H1 (cell line): Measurements from ENCODE around the gene SIK1. TPM values are rescaled to one million over a fixed set of nuclear protein-coding genes. Genes with fewer than 3 reads are reported as not detected.
"Not testable (repeated sequence)": the region's sequence is repeated elsewhere in the genome, so short reads cannot be mapped to it uniquely, and the experiment has no call there.

Source experiments
- CTCF ChIA-PET: fragments of 300-600 bp; sonication (Branson Sonifier 250); formaldehyde crosslinking; loops from one replicate; lab custom pipeline; 2021; ENCODE audit not compliant: partially characterized antibody; lab: Charles Lee
- POLR2A ChIA-PET: fragments of 300-600 bp; sonication (Branson Sonifier 250); formaldehyde crosslinking; loops from one replicate; lab custom pipeline; 2021; ENCODE audit warnings: inconsistent platforms; ENCODE audit not compliant: partially characterized antibody; lab: Charles Lee
- DNase-seq, 2 experiments: peaks; one replicate each; pipeline versions ENCODE4 v3.0.0 to v3.0.0-alpha.2; 2010 to 2022; ENCODE audit warnings: low spot score in 2 of 2, low read depth in 1 of 2, mixed read lengths in 1 of 2
- FAIRE-seq: peaks from 2 replicates; lab custom pipeline; 2011; peaks lifted over from hg19 to GRCh38; lab: Jason Lieb, UNC
- H2AFZ ChIP-seq: 2 replicates; pipeline ENCODE4 v1.8.1; 2012; ENCODE audit warnings: low read length, inconsistent platforms
- H2AK5ac ChIP-seq: 2 replicates; pipeline ENCODE4 v1.6.1; 2013; ENCODE audit warnings: low read depth, low read length
- H2BK120ac ChIP-seq: replicated peaks from 2 replicates; pipeline ENCODE3; 2013; ENCODE audit warnings: low read depth, low read length, inconsistent platforms
- H2BK12ac ChIP-seq: 2 replicates; pipeline ENCODE4 v1.6.1; 2013; ENCODE audit warnings: low read depth, low read length
- H2BK15ac ChIP-seq: 2 replicates; pipeline ENCODE4 v1.6.1; 2013; ENCODE audit warnings: low read length
- H2BK20ac ChIP-seq: 2 replicates; pipeline ENCODE4 v1.6.1; 2013; ENCODE audit warnings: low read length
- H2BK5ac ChIP-seq: 2 replicates; pipeline ENCODE4 v1.6.1; 2013; ENCODE audit warnings: low read depth, low read length
- H3K14ac ChIP-seq: 2 replicates; pipeline ENCODE4 v1.6.1; 2013; ENCODE audit warnings: inconsistent platforms; ENCODE audit not compliant: insufficient read length
- H3K18ac ChIP-seq: 2 replicates; pipeline ENCODE4 v1.6.1; 2013; ENCODE audit warnings: low read length; ENCODE audit errors: extremely low read depth
- H3K23ac ChIP-seq: 2 replicates; pipeline ENCODE4 v1.6.1; 2013; ENCODE audit warnings: inconsistent platforms; ENCODE audit not compliant: insufficient read length
- H3K23me2 ChIP-seq: 2 replicates; pipeline ENCODE4 v1.6.1; 2013; ENCODE audit warnings: low read depth, low read length
- H3K27ac ChIP-seq: 2 replicates; pipeline ENCODE4 v1.6.1; 2011; ENCODE audit warnings: low read depth, low read length, inconsistent platforms
- H3K27me3 ChIP-seq, 4 experiments: replicated peaks in 1 of 4; 1 replicate in 1 of 4; 2 replicates in 3 of 4; pipeline versions ENCODE4 v1.6.1 to v1.8.1; 2011 to 2013; ENCODE audit warnings: low read length in 3 of 4, mild to moderate bottlenecking in 3 of 4, inconsistent platforms in 2 of 4, mixed read lengths in 2 of 4, moderate library complexity in 1 of 4; ENCODE audit not compliant: control insufficient read depth in 3 of 4, insufficient read depth in 3 of 4; ENCODE audit errors: extremely low read depth in 1 of 4
- H3K36me3 ChIP-seq, 4 experiments: 2 replicates each; pipeline versions ENCODE4 v1.6.1 to v1.8.1; 2011 to 2013; ENCODE audit warnings: mild to moderate bottlenecking in 4 of 4, low read length in 3 of 4, moderate library complexity in 2 of 4, control low read depth in 1 of 4, inconsistent platforms in 1 of 4; ENCODE audit not compliant: insufficient read depth in 4 of 4, control insufficient read depth in 2 of 4
- H3K4ac ChIP-seq: replicated peaks from 2 replicates; pipeline ENCODE3; 2013; ENCODE audit warnings: low read length, low read depth, mixed read lengths, inconsistent platforms; ENCODE audit not compliant: insufficient read length
- H3K4me1 ChIP-seq, 4 experiments: replicated peaks in 1 of 4; 1 replicate in 1 of 4; 2 replicates in 3 of 4; pipeline versions ENCODE4 v1.6.1 to v1.8.1; 2011 to 2013; ENCODE audit warnings: low read length in 3 of 4, inconsistent platforms in 2 of 4, mixed read lengths in 1 of 4; ENCODE audit not compliant: insufficient read depth in 4 of 4, control insufficient read depth in 3 of 4
- H3K4me2 ChIP-seq, 2 experiments: 2 replicates each; pipeline versions ENCODE4 v1.6.1 to v1.8.1; 2011 to 2013; ENCODE audit warnings: low read depth in 2 of 2, low read length in 2 of 2, control low read depth in 1 of 2, inconsistent platforms in 1 of 2, mild to moderate bottlenecking in 1 of 2; ENCODE audit not compliant: insufficient read depth in 1 of 2
- H3K4me3 ChIP-seq, 4 experiments: fragments of 200-600, 300-600 bp in 1 of 4; sonication (generic), shearing (Covaris generic), sonication (Bioruptor Twin) in 1 of 4; 2 replicates each; pipeline versions ENCODE4 v1.5.1 to v1.8.1; 2011 to 2016; ENCODE audit warnings: low read length in 4 of 4, low read depth in 3 of 4, control low read depth in 2 of 4, inconsistent platforms in 2 of 4, mild to moderate bottlenecking in 2 of 4, mixed read lengths in 1 of 4, moderate library complexity in 1 of 4; ENCODE audit not compliant: insufficient read depth in 2 of 4; ENCODE audit errors: extremely low read depth in 1 of 4
- H3K56ac ChIP-seq: replicated peaks from 2 replicates; pipeline ENCODE3; 2013; ENCODE audit warnings: low read depth, mild to moderate bottlenecking, mixed read lengths, low read length, inconsistent platforms; ENCODE audit not compliant: insufficient read length
- H3K79me1 ChIP-seq: 2 replicates; pipeline ENCODE4 v1.6.1; 2013; ENCODE audit warnings: low read depth, low read length, control low read depth
- H3K79me2 ChIP-seq, 2 experiments: 2 replicates each; pipeline versions ENCODE4 v1.6.1 to v1.8.1; 2012 to 2013; ENCODE audit warnings: low read length in 2 of 2, mild to moderate bottlenecking in 2 of 2, inconsistent platforms in 1 of 2; ENCODE audit not compliant: insufficient read depth in 2 of 2, control insufficient read depth in 1 of 2
- H3K9ac ChIP-seq, 4 experiments: replicated peaks in 1 of 4; 1 replicate in 1 of 4; 2 replicates in 3 of 4; pipeline versions ENCODE4 v1.6.1 to v1.8.1; 2011 to 2013; ENCODE audit warnings: low read depth in 3 of 4, low read length in 3 of 4, control low read depth in 2 of 4, mild to moderate bottlenecking in 2 of 4, moderate library complexity in 2 of 4, inconsistent platforms in 1 of 4; ENCODE audit errors: extremely low read depth in 1 of 4
- H3K9me3 ChIP-seq, 2 experiments: 2 replicates each; pipeline versions ENCODE4 v1.6.1 to v1.8.1; 2012 to 2013; ENCODE audit warnings: mild to moderate bottlenecking in 2 of 2, moderate library complexity in 2 of 2, control low read depth in 1 of 2, inconsistent platforms in 1 of 2, low read depth in 1 of 2, low read length in 1 of 2, mixed read lengths in 1 of 2; ENCODE audit not compliant: insufficient read depth in 2 of 2
- H4K20me1 ChIP-seq, 2 experiments: replicated peaks in 1 of 2; 2 replicates each; pipeline versions ENCODE3 to v1.8.1; 2011 to 2013; ENCODE audit warnings: inconsistent platforms in 2 of 2, low read length in 2 of 2, mild to moderate bottlenecking in 1 of 2; ENCODE audit not compliant: insufficient read depth in 2 of 2, control insufficient read depth in 1 of 2
- H4K5ac ChIP-seq: 2 replicates; pipeline ENCODE4 v1.6.1; 2013; ENCODE audit warnings: low read length, low read depth, mixed read lengths, inconsistent platforms; ENCODE audit not compliant: insufficient read length
- H4K8ac ChIP-seq: 2 replicates; pipeline ENCODE4 v1.8.0; 2013; ENCODE audit warnings: mild to moderate bottlenecking, moderate library complexity, low read length, inconsistent platforms; ENCODE audit not compliant: insufficient read depth; ENCODE audit errors: extremely low read depth
- H4K91ac ChIP-seq: replicated peaks from 2 replicates; pipeline ENCODE3; 2013; ENCODE audit warnings: low read length, mixed read lengths, inconsistent platforms; ENCODE audit not compliant: insufficient read length
- WGBS, 2 experiments: shearing (Covaris generic) in 1 of 2; methylation state at CpG; one replicate each; pipeline versions ENCODE4 v1.1.6 to v1.1.7; 2013 to 2015; ENCODE audit warnings: low lambda C conversion rate in 2 of 2, mixed read lengths in 2 of 2, inconsistent platforms in 1 of 2, low coverage in 1 of 2, missing lambda C conversion rate in 1 of 2; ENCODE audit not compliant: insufficient replicate concordance in 2 of 2, insufficient coverage in 1 of 2, insufficient read length in 1 of 2; ENCODE audit errors: extremely low coverage in 1 of 2, missing lambda C conversion rate in 1 of 2; 5-methylcytosine and 5-hydroxymethylcytosine counted together
- polyA plus RNA-seq, 7 experiments: library from polyadenylated mRNA; depleted of rRNA in 3 of 7; stranded (reverse) in 5 of 7; unstranded in 2 of 7; fragments of >200 nt in 5 of 7; fragments of 200-250 nt in 2 of 7; gene quantifications; 1 replicate in 5 of 7; 2 replicates in 1 of 7; 4 replicates in 1 of 7; pipeline versions ENCODE4 v1.2.1 to v1.2.3, GENCODE V29; 2011 to 2013; ENCODE audit warnings: missing spikeins in 2 of 7, mixed read lengths in 2 of 7
- total RNA-seq: library from RNA; stranded (reverse); fragmentation: NEBNext Ultra II Directional; extraction: Animal tissue kit (Norgen Biotek cat#: 25700); gene quantifications from 2 replicates; pipeline ENCODE4 v1.2.1, GENCODE V29; 2021

SIK1 gene
- total and polyA plus RNA-seq, 2 of the 8 experiments (the other 6 are each of a cell fraction or from before 2014, with no cell fraction given), result 1.5 to 6.7 TPM

DNA sequence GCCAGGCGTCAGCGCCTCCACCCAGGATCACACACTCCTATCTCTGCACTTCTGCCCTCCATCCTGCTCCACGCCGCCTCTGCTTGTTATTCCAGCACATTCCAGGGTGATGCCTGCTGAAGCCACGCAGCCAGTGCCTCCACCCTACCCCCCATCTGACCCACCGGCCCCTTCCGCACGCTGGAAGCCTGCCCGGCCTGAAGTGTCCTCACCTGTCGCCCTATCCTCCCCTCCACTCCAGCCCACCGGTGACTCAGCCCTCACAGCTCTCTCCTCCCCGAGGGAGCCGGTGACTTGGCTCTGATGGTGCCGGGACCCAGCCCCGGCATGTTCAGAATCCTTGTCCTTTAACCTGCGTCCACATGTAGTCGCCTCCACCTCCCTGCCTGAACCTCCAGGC lies 24.9 kb upstream of the SIK1 start:
- H3K79me2 ChIP-seq, H3K23me2 ChIP-seq, H4K91ac ChIP-seq, H3K14ac ChIP-seq, H3K9ac ChIP-seq, H2BK120ac ChIP-seq, POLR2A ChIA-PET, H3K56ac ChIP-seq, H3K4me2 ChIP-seq, H3K9me3 ChIP-seq, H3K23ac ChIP-seq, H4K8ac ChIP-seq, H3K27ac ChIP-seq, H2BK12ac ChIP-seq, H3K36me3 ChIP-seq, DNase-seq, H3K79me1 ChIP-seq, H2BK20ac ChIP-seq, FAIRE-seq, H3K4me3 ChIP-seq, H3K4ac ChIP-seq, H3K27me3 ChIP-seq, CTCF ChIA-PET, H2AFZ ChIP-seq, H2BK15ac ChIP-seq, H2BK5ac ChIP-seq, H3K4me1 ChIP-seq, H3K18ac ChIP-seq, H4K20me1 ChIP-seq, H2AK5ac ChIP-seq, H4K5ac ChIP-seq: not testable (repeated sequence)
- WGBS, 2 experiments, result no CpG with 5 or more reads among the region's 17 CpGs

- H3K27ac ChIP-seq, H3K4me3 ChIP-seq, FAIRE-seq, H3K9me3 ChIP-seq, H3K36me3 ChIP-seq, POLR2A ChIA-PET, H3K79me1 ChIP-seq, H2BK20ac ChIP-seq, H3K4me1 ChIP-seq, H2BK12ac ChIP-seq, H3K79me2 ChIP-seq, H3K23ac ChIP-seq, H4K91ac ChIP-seq, H4K20me1 ChIP-seq, H4K5ac ChIP-seq, CTCF ChIA-PET, H3K9ac ChIP-seq, H2AK5ac ChIP-seq, H3K23me2 ChIP-seq, H2AFZ ChIP-seq, H3K27me3 ChIP-seq, H3K4ac ChIP-seq, H3K56ac ChIP-seq, H4K8ac ChIP-seq, H3K14ac ChIP-seq, H2BK120ac ChIP-seq, DNase-seq, H2BK15ac ChIP-seq, H3K4me2 ChIP-seq, H3K18ac ChIP-seq, H2BK5ac ChIP-seq: not testable (repeated sequence)
- WGBS, 2 experiments, result no CpG with 5 or more reads among the region's 16 CpGs
These were observed 23.4 kb upstream of the SIK1 start for GRCh38 chr21:43450287-43450686.
